ENCODE measurements around the gene MEST. TPM values are rescaled to one million over a fixed set of nuclear protein-coding genes. Genes with fewer than 3 reads are reported as not detected.
"Not testable (repeated sequence)": the region's sequence is repeated elsewhere in the genome, so short reads cannot be mapped to it uniquely, and the experiment has no call there.

MEST gene
- total and polyA plus RNA-seq, 2 donors from 2014 or later, result 23.6 to 31.0 TPM

DNA sequence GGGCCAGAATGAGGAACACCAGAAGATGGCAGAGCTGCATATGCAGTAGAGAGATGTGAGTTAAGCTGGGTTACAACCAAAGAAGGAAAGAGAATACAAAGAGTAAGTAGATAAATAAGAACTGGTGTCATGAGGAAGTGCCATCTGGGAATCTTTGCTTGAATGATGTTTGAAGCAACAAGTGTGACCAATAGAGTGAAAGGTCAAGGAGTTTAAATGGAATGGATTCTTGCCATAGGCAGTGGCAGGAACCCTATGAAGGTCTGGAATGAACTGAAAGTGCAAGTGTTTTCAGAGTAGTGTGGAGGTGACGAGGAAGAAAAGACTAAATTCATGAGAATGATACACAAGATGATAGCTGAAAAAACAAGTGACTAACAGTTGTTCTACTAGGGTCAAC is 21.6 kb downstream of the MEST start:
- intact Hi-C loops (cut with DNase I), result no loop called here
- Histone ChIP-seq H3K27me3 (ENCODE audit: control insufficient read depth, insufficient read depth, low read length) (no peaks in the 10 kb centered on the region), H3K4me3 (ENCODE audit: low read length in 3 of 3) (no peak overlapping the region), H3K36me3 (ENCODE audit: control insufficient read depth in 2 of 3, insufficient read depth in 3 of 3, low read length in 3 of 3) (peaks cover 0 to 9% (median 2%) of the 10 kb centered on the region in 3 donors), H3K9ac (ENCODE audit: low read length in 3 of 3) (no peak overlapping the region), H3K4me1 (ENCODE audit: control insufficient read depth in 2 of 3, insufficient read depth in 2 of 3, low read depth in 1 of 3, low read length in 3 of 3) (peaks cover 0 to 9% (median 3%) of the 10 kb centered on the region in 3 donors), H3K27ac (ENCODE audit: low read depth in 2 of 2, low read length in 2 of 2) (no peak overlapping the region), H3K9me3 (ENCODE audit: control insufficient read depth in 2 of 3, insufficient read depth in 1 of 3, low read length in 3 of 3) (no peaks in the 10 kb centered on the region)
- FAIRE-seq, result no peak
- DNase-seq, result no peak
- TF ChIP-seq, protein P1, sequence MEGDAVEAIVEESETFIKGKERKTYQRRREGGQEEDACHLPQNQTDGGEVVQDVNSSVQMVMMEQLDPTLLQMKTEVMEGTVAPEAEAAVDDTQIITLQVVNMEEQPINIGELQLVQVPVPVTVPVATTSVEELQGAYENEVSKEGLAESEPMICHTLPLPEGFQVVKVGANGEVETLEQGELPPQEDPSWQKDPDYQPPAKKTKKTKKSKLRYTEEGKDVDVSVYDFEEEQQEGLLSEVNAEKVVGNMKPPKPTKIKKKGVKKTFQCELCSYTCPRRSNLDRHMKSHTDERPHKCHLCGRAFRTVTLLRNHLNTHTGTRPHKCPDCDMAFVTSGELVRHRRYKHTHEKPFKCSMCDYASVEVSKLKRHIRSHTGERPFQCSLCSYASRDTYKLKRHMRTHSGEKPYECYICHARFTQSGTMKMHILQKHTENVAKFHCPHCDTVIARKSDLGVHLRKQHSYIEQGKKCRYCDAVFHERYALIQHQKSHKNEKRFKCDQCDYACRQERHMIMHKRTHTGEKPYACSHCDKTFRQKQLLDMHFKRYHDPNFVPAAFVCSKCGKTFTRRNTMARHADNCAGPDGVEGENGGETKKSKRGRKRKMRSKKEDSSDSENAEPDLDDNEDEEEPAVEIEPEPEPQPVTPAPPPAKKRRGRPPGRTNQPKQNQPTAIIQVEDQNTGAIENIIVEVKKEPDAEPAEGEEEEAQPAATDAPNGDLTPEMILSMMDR (IDR thresholded peaks at IDR 0.05; ENCODE audit: borderline replicate concordance, extremely low read depth, insufficient read depth), result no peak

DNA sequence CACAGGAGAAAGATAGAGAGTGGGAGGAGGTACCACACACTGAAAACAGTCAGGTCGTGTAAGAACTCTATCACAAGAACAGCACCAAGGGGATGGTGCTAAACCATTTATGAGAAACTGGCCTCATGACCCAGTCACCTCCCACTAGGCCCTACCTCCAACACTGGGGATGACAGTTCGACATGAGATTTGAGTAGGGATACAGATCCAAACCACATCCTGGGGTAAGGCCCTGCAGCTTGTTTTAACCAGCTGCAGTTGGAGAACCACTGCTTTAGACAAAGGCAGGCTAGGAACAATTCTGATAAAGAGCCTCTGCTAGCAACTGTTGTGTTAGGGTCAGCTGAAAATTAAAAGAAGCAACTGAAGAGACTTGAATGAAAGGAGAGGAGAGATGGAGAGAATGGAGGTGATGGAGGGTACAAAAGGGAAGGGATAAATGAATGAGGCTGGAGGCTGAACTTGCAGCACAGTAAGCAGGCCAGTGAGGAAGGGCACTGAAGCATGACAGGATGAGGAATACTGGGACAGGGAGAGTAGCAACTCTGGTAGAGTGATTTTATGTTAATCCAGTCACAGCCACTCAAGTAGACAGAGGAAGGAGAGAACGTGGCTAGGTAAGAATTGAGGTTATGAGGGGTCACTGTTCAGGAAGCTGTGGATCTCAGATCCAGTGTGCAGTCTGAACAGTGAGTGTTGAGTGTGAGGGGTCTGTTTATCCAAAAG is 23.6 kb downstream of the MEST start:
- intact Hi-C loops (cut with DNase I), result no loop called here
- FAIRE-seq (no peak), DNase-seq (peak in 2 of 5 donors; percentile 54 to 56)
- TF ChIP-seq, protein P1 (IDR thresholded peaks at IDR 0.05; ENCODE audit: borderline replicate concordance, extremely low read depth, insufficient read depth), result no peak
- Histone ChIP-seq H3K27me3 (ENCODE audit: control insufficient read depth, insufficient read depth, low read length) (no peaks in the 10 kb centered on the region), H3K9ac (ENCODE audit: low read length in 3 of 3) (no peak overlapping the region), H3K4me3 (ENCODE audit: low read length in 3 of 3) (no peak overlapping the region), H3K36me3 (ENCODE audit: control insufficient read depth in 2 of 3, insufficient read depth in 3 of 3, low read length in 3 of 3) (peaks cover 0 to 6% (median 0%) of the 10 kb centered on the region in 3 donors), H3K9me3 (ENCODE audit: control insufficient read depth in 2 of 3, insufficient read depth in 1 of 3, low read length in 3 of 3) (no peaks in the 10 kb centered on the region), H3K4me1 (ENCODE audit: control insufficient read depth in 2 of 3, insufficient read depth in 2 of 3, low read depth in 1 of 3, low read length in 3 of 3) (peaks cover 0 to 9% (median 3%) of the 10 kb centered on the region in 3 donors), H3K27ac (ENCODE audit: low read depth in 2 of 2, low read length in 2 of 2) (no peak overlapping the region)

DNA sequence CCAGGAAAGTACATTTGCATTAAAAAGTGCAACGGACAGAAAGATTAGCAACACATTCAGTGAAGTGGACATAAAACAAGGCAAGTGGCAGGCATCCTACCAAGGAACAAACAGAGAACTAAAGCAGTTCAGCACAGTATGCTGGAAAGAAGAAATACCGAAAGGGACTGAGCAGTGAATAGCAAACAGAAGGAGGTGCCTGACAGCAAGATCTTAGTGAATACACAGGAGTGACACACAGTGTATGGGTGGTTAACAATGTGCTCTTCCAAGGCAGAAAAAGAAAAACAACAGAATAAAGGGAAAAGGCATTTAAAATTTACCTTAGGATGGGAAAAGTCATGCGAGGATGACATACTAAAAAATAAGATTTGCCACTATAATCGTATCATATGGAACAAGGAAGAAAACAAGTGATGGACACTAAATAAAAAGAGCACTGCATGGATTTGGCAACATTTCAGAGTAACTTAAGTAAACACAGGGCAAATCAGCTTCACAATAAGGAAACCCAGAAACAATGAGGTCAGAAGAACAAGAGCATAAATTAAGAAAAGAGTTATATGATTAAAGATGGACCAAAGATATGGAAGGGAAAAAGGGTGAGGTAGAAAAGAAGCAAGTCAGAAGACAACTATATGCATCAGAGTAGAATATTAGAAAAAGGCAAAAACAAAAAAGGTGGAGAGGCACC is 29.5 kb downstream of the MEST start:
- Histone ChIP-seq H3K4me1 (ENCODE audit: control insufficient read depth in 2 of 3, insufficient read depth in 2 of 3, low read depth in 1 of 3, low read length in 3 of 3) (no peaks in the 10 kb centered on the region), H3K36me3 (ENCODE audit: control insufficient read depth in 2 of 3, insufficient read depth in 3 of 3, low read length in 3 of 3) (peaks cover 0 to 12% (median 2%) of the 10 kb centered on the region in 3 donors), H3K9me3 (ENCODE audit: control insufficient read depth in 2 of 3, insufficient read depth in 1 of 3, low read length in 3 of 3) (no peaks in the 10 kb centered on the region), H3K4me3 (ENCODE audit: low read length in 3 of 3) (no peak overlapping the region), H3K27ac (ENCODE audit: low read depth in 2 of 2, low read length in 2 of 2) (no peak overlapping the region), H3K9ac (ENCODE audit: low read length in 3 of 3) (no peak overlapping the region), H3K27me3 (ENCODE audit: control insufficient read depth, insufficient read depth, low read length) (no peaks in the 10 kb centered on the region)
- intact Hi-C loops (cut with DNase I), result no loop called here
- TF ChIP-seq, protein P1 (IDR thresholded peaks at IDR 0.05; ENCODE audit: borderline replicate concordance, extremely low read depth, insufficient read depth), result no peak
- DNase-seq, result no peak
- no peak for FAIRE-seq

DNA sequence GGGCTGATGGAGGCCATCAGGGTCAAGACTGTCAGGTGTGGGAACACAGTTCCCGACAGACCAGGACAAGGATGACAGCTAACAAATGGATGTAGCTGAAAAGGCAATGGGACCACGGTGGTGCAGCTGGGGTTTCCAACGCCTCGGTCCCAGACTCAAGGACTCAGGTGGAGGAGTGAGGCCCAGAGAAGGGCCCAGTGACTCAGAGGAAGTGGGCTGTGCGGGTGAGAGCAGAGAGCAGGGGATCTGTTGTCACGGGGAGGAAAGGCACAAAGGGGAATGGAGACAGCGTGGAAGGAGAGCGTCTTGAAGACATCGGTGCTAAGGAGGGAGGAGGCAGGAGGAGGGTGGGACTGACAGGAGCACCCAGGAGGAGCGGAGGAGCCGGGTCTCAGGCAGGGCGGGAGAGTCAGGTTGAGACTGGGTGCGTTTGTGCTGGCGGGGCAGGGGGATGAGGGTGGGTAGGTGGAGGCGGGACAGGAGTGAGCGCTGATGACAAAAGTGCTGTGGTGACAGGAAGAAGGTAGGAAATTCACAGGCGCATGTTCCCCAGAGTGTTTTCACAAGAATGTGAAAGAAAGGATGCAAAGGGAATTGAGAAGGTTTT is 31.7 kb downstream of the MEST start:
- DNase-seq; H3K27me3 ChIP-seq (ENCODE audit: control insufficient read depth, insufficient read depth, low read length); H3K4me3 ChIP-seq (ENCODE audit: low read length in 3 of 3); H3K36me3 ChIP-seq (ENCODE audit: control insufficient read depth in 2 of 3, insufficient read depth in 3 of 3, low read length in 3 of 3); FAIRE-seq; H3K9ac ChIP-seq (ENCODE audit: low read length in 3 of 3); H3K9me3 ChIP-seq (ENCODE audit: control insufficient read depth in 2 of 3, insufficient read depth in 1 of 3, low read length in 3 of 3); H3K4me1 ChIP-seq (ENCODE audit: control insufficient read depth in 2 of 3, insufficient read depth in 2 of 3, low read depth in 1 of 3, low read length in 3 of 3); intact Hi-C loops (cut with DNase I); H3K27ac ChIP-seq (ENCODE audit: low read depth in 2 of 2, low read length in 2 of 2): not testable (repeated sequence)

Measured in kidney (tissue), 14 donors.